HL-60 (cell line): Measurements from ENCODE around the gene NFIA.

Experiments used
- DNase-seq, 2 experiments: peaks; one replicate each; pipeline ENCODE4 v3.0.0-alpha.2; 2010 to 2020; ENCODE audit warnings: low read depth in 1 of 2, low spot score in 1 of 2
- H3K27ac ChIP-seq: fragments of 250-450 bp; sonication (Bioruptor Pico); replicated peaks from 2 replicates; pipeline ENCODE4 v1.5.1; 2020; ENCODE audit warnings: mild to moderate bottlenecking, moderate library complexity
- H3K27me3 ChIP-seq: fragments of 250-450 bp; sonication (Bioruptor Pico); 2 replicates; pipeline ENCODE4 v1.5.1; 2021; ENCODE audit warnings: mild to moderate bottlenecking, moderate library complexity; ENCODE audit not compliant: insufficient read depth, poor library complexity, severe bottlenecking
- H3K4me3 ChIP-seq: replicated peaks from 2 replicates; pipeline ENCODE4 v1.5.1; 2011; ENCODE audit warnings: mild to moderate bottlenecking, control low read depth, low read length; ENCODE audit not compliant: insufficient read depth
- GABPA ChIP-seq: IDR thresholded peaks from 2 replicates; pipeline ENCODE4 v1.6.1; 2012; ENCODE audit warnings: low read depth
- POLR2AphosphoS5 ChIP-seq: IDR thresholded peaks from 2 replicates; pipeline ENCODE4 v1.6.1; 2012; ENCODE audit warnings: low read depth
- SPI1 ChIP-seq: IDR thresholded peaks from 2 replicates; pipeline ENCODE4 v1.6.1; 2012; ENCODE audit warnings: low read depth, mild to moderate bottlenecking, borderline replicate concordance
- TF ChIP-seq, protein P1 (sequence below): IDR thresholded peaks from 2 replicates; pipeline ENCODE4 v1.6.1; 2012; ENCODE audit warnings: low read depth; ENCODE audit not compliant: insufficient replicate concordance
- TF ChIP-seq, protein P2 (sequence below): IDR thresholded peaks from one replicate; pipeline ENCODE4 v1.5.1; 2011; ENCODE audit warnings: low read length, control low read depth, inconsistent platforms; ENCODE audit not compliant: insufficient read depth

NFIA gene

DNA sequence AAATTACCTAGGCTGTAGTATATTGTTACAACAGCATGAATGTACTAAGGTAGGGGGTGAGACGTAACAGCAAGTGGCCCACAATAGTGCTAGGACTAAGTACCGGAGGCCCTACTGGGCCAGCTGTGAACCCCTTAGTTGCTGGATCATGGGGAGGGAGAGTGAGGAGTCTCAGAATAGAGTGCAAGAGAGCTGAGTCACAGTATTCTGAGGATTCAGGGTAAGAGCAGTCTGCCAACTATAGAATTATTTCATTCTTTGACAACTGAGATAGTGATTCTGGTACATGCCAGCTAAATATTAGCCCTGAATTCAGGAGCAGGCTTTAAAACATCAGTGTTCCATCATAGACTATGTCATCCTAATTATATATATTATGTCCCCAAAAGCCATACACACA lies 423.9 kb downstream of the NFIA start:
- no peak for TF ChIP-seq GABPA
- TF ChIP-seq, protein P1, sequence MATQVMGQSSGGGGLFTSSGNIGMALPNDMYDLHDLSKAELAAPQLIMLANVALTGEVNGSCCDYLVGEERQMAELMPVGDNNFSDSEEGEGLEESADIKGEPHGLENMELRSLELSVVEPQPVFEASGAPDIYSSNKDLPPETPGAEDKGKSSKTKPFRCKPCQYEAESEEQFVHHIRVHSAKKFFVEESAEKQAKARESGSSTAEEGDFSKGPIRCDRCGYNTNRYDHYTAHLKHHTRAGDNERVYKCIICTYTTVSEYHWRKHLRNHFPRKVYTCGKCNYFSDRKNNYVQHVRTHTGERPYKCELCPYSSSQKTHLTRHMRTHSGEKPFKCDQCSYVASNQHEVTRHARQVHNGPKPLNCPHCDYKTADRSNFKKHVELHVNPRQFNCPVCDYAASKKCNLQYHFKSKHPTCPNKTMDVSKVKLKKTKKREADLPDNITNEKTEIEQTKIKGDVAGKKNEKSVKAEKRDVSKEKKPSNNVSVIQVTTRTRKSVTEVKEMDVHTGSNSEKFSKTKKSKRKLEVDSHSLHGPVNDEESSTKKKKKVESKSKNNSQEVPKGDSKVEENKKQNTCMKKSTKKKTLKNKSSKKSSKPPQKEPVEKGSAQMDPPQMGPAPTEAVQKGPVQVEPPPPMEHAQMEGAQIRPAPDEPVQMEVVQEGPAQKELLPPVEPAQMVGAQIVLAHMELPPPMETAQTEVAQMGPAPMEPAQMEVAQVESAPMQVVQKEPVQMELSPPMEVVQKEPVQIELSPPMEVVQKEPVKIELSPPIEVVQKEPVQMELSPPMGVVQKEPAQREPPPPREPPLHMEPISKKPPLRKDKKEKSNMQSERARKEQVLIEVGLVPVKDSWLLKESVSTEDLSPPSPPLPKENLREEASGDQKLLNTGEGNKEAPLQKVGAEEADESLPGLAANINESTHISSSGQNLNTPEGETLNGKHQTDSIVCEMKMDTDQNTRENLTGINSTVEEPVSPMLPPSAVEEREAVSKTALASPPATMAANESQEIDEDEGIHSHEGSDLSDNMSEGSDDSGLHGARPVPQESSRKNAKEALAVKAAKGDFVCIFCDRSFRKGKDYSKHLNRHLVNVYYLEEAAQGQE, result no peak
- TF ChIP-seq, protein P2, sequence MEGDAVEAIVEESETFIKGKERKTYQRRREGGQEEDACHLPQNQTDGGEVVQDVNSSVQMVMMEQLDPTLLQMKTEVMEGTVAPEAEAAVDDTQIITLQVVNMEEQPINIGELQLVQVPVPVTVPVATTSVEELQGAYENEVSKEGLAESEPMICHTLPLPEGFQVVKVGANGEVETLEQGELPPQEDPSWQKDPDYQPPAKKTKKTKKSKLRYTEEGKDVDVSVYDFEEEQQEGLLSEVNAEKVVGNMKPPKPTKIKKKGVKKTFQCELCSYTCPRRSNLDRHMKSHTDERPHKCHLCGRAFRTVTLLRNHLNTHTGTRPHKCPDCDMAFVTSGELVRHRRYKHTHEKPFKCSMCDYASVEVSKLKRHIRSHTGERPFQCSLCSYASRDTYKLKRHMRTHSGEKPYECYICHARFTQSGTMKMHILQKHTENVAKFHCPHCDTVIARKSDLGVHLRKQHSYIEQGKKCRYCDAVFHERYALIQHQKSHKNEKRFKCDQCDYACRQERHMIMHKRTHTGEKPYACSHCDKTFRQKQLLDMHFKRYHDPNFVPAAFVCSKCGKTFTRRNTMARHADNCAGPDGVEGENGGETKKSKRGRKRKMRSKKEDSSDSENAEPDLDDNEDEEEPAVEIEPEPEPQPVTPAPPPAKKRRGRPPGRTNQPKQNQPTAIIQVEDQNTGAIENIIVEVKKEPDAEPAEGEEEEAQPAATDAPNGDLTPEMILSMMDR, result no peak
- no peak for TF ChIP-seq SPI1
- TF ChIP-seq POLR2AphosphoS5, result no peak
- H3K27me3 ChIP-seq, result no peaks in the 10 kb centered on the region
- DNase-seq, result no peak
- no peak overlapping the region for H3K27ac ChIP-seq
- no peak overlapping the region for H3K4me3 ChIP-seq

DNA sequence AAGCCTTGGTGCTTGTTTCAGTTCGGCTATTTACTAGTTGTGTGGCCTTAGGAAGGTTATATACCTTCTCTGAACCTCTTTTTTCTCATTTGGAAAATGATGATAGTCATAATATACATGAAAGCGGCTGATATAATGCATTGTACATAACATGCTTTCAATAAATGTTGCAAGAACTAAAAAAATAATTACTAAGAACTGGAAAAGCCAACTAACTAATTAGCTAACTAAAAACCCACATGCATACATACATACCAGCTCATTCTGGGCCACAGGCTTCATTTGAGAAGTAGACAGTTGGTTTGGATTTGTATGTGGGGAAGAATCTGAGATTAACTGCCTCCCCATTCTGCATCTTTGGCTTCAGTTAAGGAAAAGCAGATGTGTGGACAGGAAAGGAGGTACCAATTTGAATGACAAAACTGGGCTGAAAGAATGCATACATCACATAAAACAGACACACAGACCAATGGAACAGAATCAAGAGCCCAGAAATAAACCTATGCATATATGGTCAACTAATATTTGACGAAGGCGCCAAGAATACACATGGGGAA lies 424.7 kb downstream of the NFIA start:
- TF ChIP-seq, protein P2, result no peak
- TF ChIP-seq, protein P1, result no peak
- TF ChIP-seq POLR2AphosphoS5 (no peak), GABPA (no peak), SPI1 (no peak)
- no peak for DNase-seq
- Histone ChIP-seq H3K4me3 (no peak overlapping the region), H3K27me3 (no peaks in the 10 kb centered on the region), H3K27ac (no peak overlapping the region)
